ENCODE data around the gene CYP26C1.

Gene CYP26C1

DNA sequence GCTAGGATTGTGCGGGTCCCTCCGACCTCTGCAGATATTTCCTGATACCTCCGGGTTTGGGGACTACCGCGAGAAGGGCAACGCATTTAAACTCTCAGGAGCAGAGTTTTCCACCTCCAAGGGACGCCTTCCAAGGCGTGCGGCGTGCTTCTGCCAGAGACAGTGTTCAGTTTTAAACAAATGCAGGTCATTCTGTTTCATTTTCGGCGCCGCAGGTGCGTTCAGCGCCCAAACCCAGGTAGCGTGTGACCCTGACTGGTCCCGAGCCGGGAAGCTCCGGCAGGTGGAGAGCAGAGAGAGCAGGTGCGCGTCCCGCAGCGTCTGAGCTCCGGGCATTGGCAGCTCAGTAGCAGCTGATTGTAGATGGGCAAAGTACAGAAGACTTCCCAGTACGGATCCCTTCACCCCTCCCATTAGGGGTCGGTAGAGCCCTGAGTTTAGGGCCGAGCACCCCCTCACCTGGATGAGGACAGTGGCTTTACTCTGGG, 11.7 kb downstream of the CYP26C1 start:
- Histone ChIP-seq H3K4me3 (ENCODE audit: low read length in 2 of 2) (peak overlapping the region; percentile 44 to 74), H3K9me3 (ENCODE audit: control insufficient read depth in 2 of 2, low read length in 2 of 2) (no peaks in the 10 kb centered on the region), H3K27ac (ENCODE audit: low read length) (no peak overlapping the region), H3K4me1 (ENCODE audit: control insufficient read depth, insufficient read depth, low read length) (peaks cover 43% of the 10 kb centered on the region), H3K9ac (ENCODE audit: low read length in 2 of 2) (no peak overlapping the region), H3K27me3 (ENCODE audit: control insufficient read depth in 1 of 2, insufficient read depth in 2 of 2, low read length in 2 of 2) (peaks cover 62 to 74% of the 10 kb centered on the region in 2 donors), H3K36me3 (ENCODE audit: control insufficient read depth in 2 of 2, insufficient read depth in 2 of 2, low read length in 2 of 2) (no peaks in the 10 kb centered on the region)

DNA sequence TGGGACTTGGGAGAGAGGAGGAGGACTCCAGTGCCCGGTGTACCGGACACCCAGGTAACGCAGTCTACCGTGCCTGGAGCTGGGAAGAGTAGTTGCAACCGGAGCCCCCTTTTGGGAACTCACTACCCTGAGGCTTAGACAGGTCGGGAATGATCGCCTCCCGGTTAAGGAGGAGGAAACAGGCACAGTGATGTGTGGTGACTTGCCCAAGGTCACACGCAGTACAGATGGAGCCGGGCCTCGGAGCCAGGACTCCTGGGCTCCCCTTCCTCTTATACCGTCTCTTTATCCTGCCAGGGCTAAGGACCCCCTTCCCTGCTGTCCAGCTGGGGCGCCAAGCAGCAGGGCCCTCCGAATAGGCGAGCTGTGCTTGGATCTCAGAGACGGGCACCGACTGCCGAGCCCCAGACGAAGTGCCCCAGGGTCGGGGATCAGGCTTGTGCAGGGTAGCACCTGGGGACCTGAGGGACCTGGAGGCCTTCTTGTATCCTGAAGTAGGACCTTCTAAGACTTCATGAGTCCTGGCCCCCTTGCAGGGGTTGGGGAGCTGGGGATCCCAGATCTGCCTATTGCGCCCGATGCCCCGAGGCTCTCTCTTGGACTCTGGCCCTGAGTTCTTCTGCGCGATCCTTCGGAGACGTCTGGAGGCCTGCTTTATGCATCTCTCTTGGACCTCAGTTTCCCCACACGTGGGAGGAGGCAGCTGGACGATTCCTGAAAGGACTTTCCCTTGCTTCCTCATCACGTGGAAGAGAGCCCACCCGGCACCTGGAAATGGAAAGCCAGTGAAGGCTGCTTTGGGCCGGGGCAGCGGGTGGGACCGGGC, 12.3 kb downstream of the CYP26C1 start:
- H3K4me3 ChIP-seq (ENCODE audit: low read length in 2 of 2), result peak overlapping the region; percentile 44 to 74
- no peak overlapping the region for H3K27ac ChIP-seq (ENCODE audit: low read length)
- H3K27me3 ChIP-seq (ENCODE audit: control insufficient read depth in 1 of 2, insufficient read depth in 2 of 2, low read length in 2 of 2), result peaks cover 58 to 73% of the 10 kb centered on the region in 2 donors
- peaks cover 43% of the 10 kb centered on the region for H3K4me1 ChIP-seq (ENCODE audit: control insufficient read depth, insufficient read depth, low read length)
- H3K9me3 ChIP-seq (ENCODE audit: control insufficient read depth in 2 of 2, low read length in 2 of 2), result no peaks in the 10 kb centered on the region
- no peak overlapping the region for H3K9ac ChIP-seq (ENCODE audit: low read length in 2 of 2)
- H3K36me3 ChIP-seq (ENCODE audit: control insufficient read depth in 2 of 2, insufficient read depth in 2 of 2, low read length in 2 of 2), result no peaks in the 10 kb centered on the region

DNA sequence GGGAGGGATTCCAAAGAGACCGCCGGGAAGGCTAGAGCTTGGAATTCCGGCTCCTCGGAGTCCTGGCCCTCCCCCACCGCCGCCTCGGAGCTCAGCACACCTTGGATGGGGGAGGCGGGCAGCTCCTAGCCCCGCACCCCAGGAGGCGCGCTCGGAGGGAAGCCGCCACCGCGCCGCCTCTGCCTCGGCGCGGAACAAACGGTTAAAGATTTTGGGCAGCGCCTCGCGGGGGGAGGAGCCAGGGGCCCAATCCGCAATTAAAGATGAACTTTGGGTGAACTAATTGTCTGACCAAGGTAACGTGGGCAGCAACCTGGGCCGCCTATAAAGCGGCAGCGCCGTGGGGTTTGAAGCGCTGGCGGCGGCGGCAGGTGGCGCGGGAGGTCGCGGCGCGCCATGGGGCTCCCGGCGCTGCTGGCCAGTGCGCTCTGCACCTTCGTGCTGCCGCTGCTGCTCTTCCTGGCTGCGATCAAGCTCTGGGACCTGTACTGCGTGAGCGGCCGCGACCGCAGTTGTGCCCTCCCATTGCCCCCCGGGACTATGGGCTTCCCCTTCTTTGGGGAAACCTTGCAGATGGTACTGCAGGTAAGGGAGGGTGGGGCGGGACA, 13.0 kb downstream of the CYP26C1 start, which contains the start of gene CYP26A1:
CYP26A1 (plus strand) TSS at position 355 of the 608 bp plus-strand sequence; CDS start at position 397, 42 bp downstream.
- Histone ChIP-seq H3K36me3 (ENCODE audit: control insufficient read depth in 2 of 2, insufficient read depth in 2 of 2, low read length in 2 of 2) (no peaks in the 10 kb centered on the region), H3K27me3 (ENCODE audit: control insufficient read depth in 1 of 2, insufficient read depth in 2 of 2, low read length in 2 of 2) (peaks cover 57 to 67% of the 10 kb centered on the region in 2 donors), H3K9ac (ENCODE audit: low read length in 2 of 2) (no peak within 1 kb of the TSS), H3K27ac (ENCODE audit: low read length) (no peak within 1 kb of the TSS), H3K9me3 (ENCODE audit: control insufficient read depth in 2 of 2, low read length in 2 of 2) (no peaks in the 10 kb centered on the region), H3K4me1 (ENCODE audit: control insufficient read depth, insufficient read depth, low read length) (peaks cover 37% of the 10 kb centered on the region), H3K4me3 (ENCODE audit: low read length in 2 of 2) (peak within 1 kb of the TSS; percentile 44 to 74)

GRCh38 chr10:93074147-93074596, 13.6 kb downstream of the CYP26C1 start:
- peak overlapping the region in 1 of 2 donors; percentile 49 for H3K4me3 ChIP-seq (ENCODE audit: low read length in 2 of 2)
- H3K9ac ChIP-seq (ENCODE audit: low read length in 2 of 2), result no peak overlapping the region
- H3K36me3 ChIP-seq (ENCODE audit: control insufficient read depth in 2 of 2, insufficient read depth in 2 of 2, low read length in 2 of 2), result no peaks in the 10 kb centered on the region
- H3K27me3 ChIP-seq (ENCODE audit: control insufficient read depth in 1 of 2, insufficient read depth in 2 of 2, low read length in 2 of 2), result peaks cover 55 to 62% of the 10 kb centered on the region in 2 donors
- H3K4me1 ChIP-seq (ENCODE audit: control insufficient read depth, insufficient read depth, low read length), result peaks cover 36% of the 10 kb centered on the region
- no peak overlapping the region for H3K27ac ChIP-seq (ENCODE audit: low read length)
- no peaks in the 10 kb centered on the region for H3K9me3 ChIP-seq (ENCODE audit: control insufficient read depth in 2 of 2, low read length in 2 of 2)

- Histone ChIP-seq H3K9ac (ENCODE audit: low read length in 2 of 2) (no peak overlapping the region), H3K27ac (ENCODE audit: low read length) (no peak overlapping the region), H3K27me3 (ENCODE audit: control insufficient read depth in 1 of 2, insufficient read depth in 2 of 2, low read length in 2 of 2) (peaks cover 55 to 63% of the 10 kb centered on the region in 2 donors), H3K9me3 (ENCODE audit: control insufficient read depth in 2 of 2, low read length in 2 of 2) (no peaks in the 10 kb centered on the region), H3K4me3 (ENCODE audit: low read length in 2 of 2) (peak overlapping the region in 1 of 2 donors; percentile 49), H3K36me3 (ENCODE audit: control insufficient read depth in 2 of 2, insufficient read depth in 2 of 2, low read length in 2 of 2) (no peaks in the 10 kb centered on the region), H3K4me1 (ENCODE audit: control insufficient read depth, insufficient read depth, low read length) (peaks cover 36% of the 10 kb centered on the region)
Measured at GRCh38 chr10:93074597-93075368, 14.2 kb downstream of the CYP26C1 start.

DNA sequence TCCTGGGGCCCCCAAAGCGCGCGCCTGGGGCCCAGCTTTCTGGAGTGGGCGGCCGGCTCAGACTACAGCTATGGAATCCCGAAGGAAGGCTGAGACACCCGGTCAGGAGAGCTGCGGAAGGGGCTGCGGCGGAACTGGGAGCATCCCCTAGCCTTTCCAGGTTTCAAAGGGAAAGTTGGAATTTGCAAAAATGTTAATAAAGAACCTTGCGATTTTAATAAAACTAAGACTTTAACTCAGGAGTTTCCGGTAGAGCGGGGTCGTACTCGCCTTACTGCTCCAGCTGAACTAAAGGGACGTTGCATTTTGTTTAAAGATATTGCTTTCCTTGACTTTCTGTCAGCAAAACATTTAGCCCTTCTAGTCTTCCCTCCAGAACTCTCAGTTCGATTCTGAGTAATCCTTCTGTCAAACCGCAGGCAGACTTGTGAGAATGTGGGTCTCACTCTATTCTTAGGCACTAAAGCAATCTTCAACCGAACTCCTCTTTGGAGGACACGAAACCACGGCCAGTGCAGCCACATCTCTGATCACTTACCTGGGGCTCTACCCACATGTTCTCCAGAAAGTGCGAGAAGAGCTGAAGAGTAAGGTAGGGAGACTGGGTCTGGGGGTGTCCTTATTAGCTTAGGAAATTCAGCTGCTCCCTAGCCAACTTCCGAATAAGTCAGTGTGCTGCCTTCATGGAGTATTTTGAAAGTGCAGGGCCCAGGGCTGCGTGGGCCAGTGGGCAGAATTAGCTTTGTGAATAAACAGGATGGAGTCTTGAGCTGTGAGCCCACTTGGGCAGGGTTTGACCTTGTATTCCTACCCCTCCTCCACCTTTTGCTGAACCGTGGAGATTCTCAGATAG, 15.0 kb downstream of the CYP26C1 start:
- H3K9ac ChIP-seq (ENCODE audit: low read length in 2 of 2), result no peak overlapping the region
- no peak overlapping the region for H3K27ac ChIP-seq (ENCODE audit: low read length)
- no peaks in the 10 kb centered on the region for H3K9me3 ChIP-seq (ENCODE audit: control insufficient read depth in 2 of 2, low read length in 2 of 2)
- H3K36me3 ChIP-seq (ENCODE audit: control insufficient read depth in 2 of 2, insufficient read depth in 2 of 2, low read length in 2 of 2), result no peaks in the 10 kb centered on the region
- peaks cover 36% of the 10 kb centered on the region for H3K4me1 ChIP-seq (ENCODE audit: control insufficient read depth, insufficient read depth, low read length)
- H3K27me3 ChIP-seq (ENCODE audit: control insufficient read depth in 1 of 2, insufficient read depth in 2 of 2, low read length in 2 of 2), result peaks cover 51 to 62% of the 10 kb centered on the region in 2 donors
- no peak overlapping the region for H3K4me3 ChIP-seq (ENCODE audit: low read length in 2 of 2)

GRCh38 chr10:93076871-93077270, 16.3 kb downstream of the CYP26C1 start:
- no peaks in the 10 kb centered on the region for H3K36me3 ChIP-seq (ENCODE audit: control insufficient read depth in 2 of 2, insufficient read depth in 2 of 2, low read length in 2 of 2)
- no peaks in the 10 kb centered on the region for H3K9me3 ChIP-seq (ENCODE audit: control insufficient read depth in 2 of 2, low read length in 2 of 2)
- H3K4me1 ChIP-seq (ENCODE audit: control insufficient read depth, insufficient read depth, low read length), result peaks cover 31% of the 10 kb centered on the region
- H3K27ac ChIP-seq (ENCODE audit: low read length), result no peak overlapping the region
- H3K9ac ChIP-seq (ENCODE audit: low read length in 2 of 2), result no peak overlapping the region
- peaks cover 48 to 53% of the 10 kb centered on the region in 2 donors for H3K27me3 ChIP-seq (ENCODE audit: control insufficient read depth in 1 of 2, insufficient read depth in 2 of 2, low read length in 2 of 2)
- H3K4me3 ChIP-seq (ENCODE audit: low read length in 2 of 2), result no peak overlapping the region

- peaks cover 37 to 43% of the 10 kb centered on the region in 2 donors for H3K27me3 ChIP-seq (ENCODE audit: control insufficient read depth in 1 of 2, insufficient read depth in 2 of 2, low read length in 2 of 2)
- no peak overlapping the region for H3K27ac ChIP-seq (ENCODE audit: low read length)
- no peaks in the 10 kb centered on the region for H3K9me3 ChIP-seq (ENCODE audit: control insufficient read depth in 2 of 2, low read length in 2 of 2)
- H3K9ac ChIP-seq (ENCODE audit: low read length in 2 of 2), result no peak overlapping the region
- no peaks in the 10 kb centered on the region for H3K36me3 ChIP-seq (ENCODE audit: control insufficient read depth in 2 of 2, insufficient read depth in 2 of 2, low read length in 2 of 2)
- H3K4me3 ChIP-seq (ENCODE audit: low read length in 2 of 2), result no peak overlapping the region
- peaks cover 24% of the 10 kb centered on the region for H3K4me1 ChIP-seq (ENCODE audit: control insufficient read depth, insufficient read depth, low read length)
Measured at GRCh38 chr10:93077860-93078337, 17.3 kb downstream of the CYP26C1 start.

DNA sequence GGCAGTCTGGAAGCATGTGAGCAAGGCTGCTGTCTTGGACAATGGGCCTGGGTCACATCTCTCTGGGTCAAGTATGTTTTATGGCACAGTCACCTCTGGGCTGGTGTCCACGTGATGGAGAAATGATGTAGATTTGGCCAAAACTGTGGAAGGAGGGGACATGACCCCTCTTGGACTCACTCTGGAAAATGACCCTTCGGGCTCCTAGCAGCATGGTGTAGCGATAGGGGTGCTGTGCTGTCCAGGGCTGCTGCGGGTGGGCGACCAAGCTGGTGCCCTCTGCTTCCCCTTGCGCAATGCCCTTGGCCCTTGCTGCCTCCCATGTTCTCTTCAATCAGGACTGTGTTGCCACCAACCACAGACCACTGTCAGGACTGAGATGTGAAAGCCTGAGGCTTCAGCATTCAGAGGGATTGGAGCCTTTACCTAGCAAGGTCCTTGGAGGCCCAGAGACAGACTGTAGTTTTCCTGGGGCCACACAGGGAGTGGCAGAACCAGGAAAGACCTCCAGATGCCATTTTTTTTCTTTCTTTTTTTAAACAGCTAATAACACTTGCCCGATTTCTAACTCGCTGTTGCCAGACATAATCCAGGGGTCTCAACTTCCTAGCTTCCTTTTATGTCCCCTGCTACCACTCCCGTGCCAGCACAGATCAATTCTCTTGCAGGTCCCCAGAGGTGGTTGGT, 19.2 kb downstream of the CYP26C1 start:
- Histone ChIP-seq H3K27me3 (ENCODE audit: control insufficient read depth in 1 of 2, insufficient read depth in 2 of 2, low read length in 2 of 2) (peaks cover 24 to 26% of the 10 kb centered on the region in 2 donors), H3K9me3 (ENCODE audit: control insufficient read depth in 2 of 2, low read length in 2 of 2) (no peaks in the 10 kb centered on the region), H3K27ac (ENCODE audit: low read length) (no peak overlapping the region), H3K4me1 (ENCODE audit: control insufficient read depth, insufficient read depth, low read length) (peaks cover 5% of the 10 kb centered on the region), H3K4me3 (ENCODE audit: low read length in 2 of 2) (no peak overlapping the region), H3K36me3 (ENCODE audit: control insufficient read depth in 2 of 2, insufficient read depth in 2 of 2, low read length in 2 of 2) (no peaks in the 10 kb centered on the region), H3K9ac (ENCODE audit: low read length in 2 of 2) (no peak overlapping the region)
